HG03280 (cell line): Measurements from ENCODE around the gene GLUL.
A peak's percentile ranks its signal among the peaks of the same experiment; 100 is the strongest.

Source experiments
- ATAC-seq: cut with Tn5 transposase; IDR thresholded peaks from one replicate; pipeline ENCODE4 v1.9.1; 2021; ENCODE audit warnings: mild to moderate bottlenecking, moderate library complexity; ENCODE audit not compliant: unreplicated experiment

GLUL gene

DNA sequence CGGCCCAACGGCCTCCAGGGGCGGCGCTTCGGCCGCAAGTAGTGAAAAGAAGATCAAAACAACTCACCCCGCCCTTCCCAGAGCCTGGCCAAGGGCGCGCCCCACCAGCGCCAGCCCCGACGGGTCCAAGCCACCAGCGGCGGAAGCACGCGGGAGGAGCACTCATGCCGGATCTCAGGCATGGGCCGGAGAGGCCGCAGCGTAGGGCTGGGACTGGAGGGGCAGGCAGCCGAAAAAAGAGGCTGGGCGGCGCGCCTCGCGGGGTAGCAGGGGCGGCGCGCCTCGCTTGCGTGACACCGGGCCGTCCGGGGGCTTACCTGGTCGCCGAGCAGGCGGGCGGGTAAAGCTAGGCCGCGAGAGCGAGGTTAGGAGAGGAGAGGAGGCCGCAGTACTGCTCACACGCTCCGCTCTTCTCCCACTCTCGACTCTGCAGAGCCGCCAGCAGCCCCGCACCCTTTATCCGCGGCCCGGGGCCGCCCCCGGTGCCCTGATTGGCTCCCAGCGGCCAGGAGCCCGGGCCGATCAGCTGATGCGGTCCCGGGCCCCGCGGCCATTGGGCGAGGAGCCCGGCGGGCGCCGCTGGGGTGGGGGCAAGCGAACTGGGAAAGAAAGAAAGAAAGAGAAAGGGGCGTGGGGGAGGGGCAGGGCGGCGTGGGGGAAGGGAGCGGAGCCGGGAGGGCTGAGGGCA lies at the start of gene GLUL:
Gene GLUL, minus strand, starts transcription at position 429 of the 688 bp plus-strand sequence. CDS start 3,053 bp downstream, outside the sequence.
- peak; percentile 75 for ATAC-seq

DNA sequence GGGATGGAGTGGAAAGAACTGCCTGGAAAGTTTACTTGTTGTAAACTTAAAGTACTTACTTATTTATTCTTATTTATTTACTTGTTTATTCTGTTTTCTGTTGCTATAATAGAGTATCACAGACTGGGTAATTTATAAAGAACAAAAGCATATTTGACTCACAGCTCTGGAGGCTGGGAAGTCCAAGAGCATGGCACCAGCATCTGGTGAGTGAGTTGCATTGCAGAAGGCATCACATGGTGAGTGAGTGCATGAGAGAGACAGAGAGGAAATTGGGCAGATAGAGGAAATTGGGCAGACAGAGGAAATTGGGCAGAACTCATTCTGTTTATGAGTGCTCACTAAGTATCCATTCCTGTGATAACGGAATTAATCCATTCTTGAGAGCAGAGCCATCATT lies 46.7 kb upstream of the GLUL start:
- no peak for ATAC-seq

DNA sequence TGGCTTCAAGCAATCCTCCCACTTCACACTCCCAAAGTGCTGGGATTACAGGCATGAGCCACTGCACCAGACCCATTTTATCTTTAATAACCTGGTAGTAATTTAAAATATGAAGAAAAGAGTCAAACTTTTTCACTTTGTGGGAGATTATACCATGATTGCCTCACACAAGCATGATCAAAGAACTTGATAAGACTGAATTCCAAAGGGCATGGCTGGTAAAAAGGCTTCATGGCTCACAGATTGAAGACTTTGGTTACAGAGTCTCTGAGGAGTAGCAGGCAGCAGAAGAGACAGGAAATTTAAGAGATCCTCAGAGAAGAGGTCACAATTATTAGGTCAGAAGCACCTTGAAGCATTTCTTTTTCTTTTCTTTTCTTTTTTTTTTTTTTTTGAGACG lies 42.0 kb upstream of the GLUL start:
- no peak for ATAC-seq

DNA sequence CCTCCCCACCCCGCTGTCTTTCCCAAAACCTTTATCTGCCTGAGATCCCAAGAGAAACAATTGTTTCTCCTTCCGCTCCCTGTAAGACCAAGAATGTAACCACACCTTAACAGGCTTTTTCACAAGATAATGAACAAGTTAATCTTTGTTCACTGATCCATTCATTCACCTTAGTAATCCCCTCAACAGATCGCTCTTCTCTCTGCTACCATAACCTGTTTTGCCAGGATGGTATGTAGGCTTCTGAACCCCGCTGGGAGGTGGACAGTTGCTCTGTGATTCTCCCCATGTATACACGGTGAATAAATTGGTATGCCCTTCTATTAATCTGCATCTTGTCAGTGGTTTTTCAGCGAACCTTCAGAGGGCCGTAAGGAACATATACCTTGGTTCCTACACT lies 39.7 kb upstream of the GLUL start:
- ATAC-seq = no peak

DNA sequence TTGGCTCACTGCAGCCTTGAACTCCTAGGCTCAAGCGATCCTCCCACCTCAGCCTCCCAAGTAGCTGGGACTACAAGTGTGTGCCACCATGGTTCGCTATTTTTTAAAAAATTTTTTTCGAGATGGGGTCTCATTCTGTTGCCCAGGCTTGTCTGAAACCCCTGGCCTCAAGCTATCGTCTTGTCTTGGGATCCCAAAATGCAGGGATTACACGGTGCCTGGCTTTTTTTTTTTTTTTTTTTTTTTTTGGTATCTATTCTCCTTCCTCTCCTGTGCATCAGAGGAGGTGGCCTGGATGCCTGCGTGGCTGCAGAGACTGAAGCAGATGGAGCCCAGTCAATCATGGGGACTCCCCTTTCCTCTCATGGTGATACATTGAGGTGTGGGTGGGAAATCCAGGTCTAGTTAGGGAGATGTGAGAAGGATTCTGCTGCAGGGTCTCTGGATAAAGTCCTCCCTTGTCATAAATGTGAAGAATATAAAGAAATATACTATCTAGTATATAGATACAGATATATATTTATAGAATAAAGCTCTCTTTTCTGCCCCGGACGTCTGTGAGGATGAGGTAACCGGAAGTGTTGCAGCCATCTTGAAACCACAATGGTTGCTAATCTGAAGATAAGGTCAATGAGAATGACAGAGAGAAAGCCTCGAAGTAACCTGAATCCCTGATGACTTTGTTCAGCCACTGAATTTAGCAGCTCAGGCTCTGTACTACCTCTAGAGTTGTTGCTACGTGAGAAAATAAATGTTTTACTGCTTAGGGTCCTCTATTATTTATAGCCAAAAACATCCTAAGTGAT lies 38.9 kb upstream of the GLUL start:
- peak; percentile 33 for ATAC-seq

DNA sequence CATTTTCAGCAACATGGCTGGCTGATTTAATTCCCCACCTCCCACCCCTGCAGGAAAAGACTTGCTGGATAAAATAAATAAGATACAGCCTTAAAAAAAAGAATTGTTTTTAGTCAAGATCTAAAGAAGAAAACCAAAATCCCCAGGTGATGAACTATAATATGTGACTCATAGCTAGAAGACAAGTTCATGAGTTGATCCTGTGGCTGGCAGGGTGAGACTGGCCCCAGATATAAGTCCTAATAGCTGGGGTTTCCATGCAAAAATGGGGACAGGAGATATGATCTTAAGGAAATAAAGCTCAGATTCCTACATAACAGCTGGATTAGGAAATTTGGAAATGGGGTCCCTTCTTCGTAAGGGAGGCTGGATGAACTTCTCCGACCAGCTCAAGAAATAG lies 36.5 kb upstream of the GLUL start:
- no peak for ATAC-seq

DNA sequence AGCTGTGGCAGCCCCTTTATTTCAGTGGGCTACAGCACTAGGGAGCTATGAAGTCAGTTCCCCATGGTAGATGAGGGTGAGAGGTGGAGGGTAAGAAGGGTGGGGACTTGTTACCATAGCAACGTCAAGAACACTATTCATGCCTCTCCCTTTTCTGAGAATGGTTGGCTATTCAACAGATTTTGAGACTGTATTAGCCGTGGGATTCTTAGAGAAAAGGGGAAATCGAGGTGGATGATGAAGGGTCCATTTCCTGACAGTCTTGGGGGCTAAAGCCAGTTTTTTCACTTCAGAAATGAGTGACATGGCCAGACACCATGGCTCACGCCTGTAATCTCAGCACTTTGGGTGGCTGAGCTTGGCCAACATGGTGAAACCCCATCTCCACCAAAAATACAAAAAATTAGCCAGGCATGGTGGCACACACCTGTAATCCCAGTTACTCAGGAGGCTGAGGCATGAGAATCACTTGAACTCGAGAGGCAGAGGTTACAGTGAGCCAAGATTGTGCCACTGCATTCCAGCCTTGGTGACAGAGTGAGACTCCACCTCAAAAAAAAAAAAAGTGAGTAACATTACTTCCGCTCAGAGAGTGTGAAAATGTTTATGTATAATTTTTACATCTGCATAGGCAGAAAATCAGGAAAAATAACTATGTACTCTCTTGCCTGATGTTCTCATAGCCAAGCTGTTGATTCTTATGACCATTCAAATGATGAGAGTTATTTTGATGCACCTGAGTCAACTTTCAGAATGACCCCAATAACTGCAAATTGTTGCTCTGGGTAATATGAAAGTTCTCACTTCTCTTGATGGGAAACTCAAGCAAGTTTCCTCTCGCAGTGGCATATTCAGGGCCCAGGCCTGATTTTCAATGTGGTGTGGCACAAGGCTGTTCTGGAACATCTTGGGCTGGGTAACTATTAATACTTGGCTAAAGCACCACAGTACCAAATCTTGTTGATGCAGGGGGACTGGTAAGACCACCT lies 35.1 kb upstream of the GLUL start:
- ATAC-seq = peak; percentile 67

DNA sequence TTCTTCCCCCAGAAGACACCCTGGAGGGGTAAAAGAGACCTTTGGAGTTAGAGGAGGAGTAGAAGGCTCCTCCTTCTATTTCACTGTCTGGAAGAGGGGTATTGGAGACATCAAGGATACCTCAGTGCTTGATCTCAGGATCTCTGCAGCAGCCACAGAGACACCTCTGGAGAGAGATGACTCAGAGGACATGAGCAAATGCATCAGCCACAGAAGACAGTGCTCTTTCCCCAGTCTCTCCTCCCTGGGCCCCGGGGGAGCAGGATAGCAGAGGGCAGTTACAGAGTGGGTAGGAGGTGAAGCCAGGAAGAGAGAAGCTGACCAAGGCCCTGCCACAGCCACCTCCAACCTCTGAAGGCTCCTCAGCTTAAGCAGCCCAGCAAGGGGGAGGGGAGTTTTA lies 24.2 kb upstream of the GLUL start:
- no peak for ATAC-seq

DNA sequence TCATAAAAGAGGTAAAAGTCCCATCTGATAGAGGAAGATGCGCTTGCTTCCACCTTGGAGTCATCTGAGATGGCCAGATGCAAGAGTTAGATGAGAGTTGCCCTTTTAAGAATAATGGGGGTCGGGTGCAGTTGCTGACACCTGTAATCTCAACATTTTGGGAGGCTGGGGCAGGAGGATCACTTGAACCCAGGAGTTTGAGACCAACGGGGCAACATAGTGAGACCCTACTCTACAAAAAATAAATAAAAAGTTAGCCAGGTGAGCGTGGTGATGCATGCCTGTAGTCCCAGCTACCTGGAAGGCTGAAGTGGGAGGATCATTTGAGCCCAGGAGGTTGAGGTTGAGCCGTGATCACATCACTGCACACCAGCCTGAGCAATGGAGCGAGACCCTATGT lies 22.4 kb upstream of the GLUL start:
- ATAC-seq = no peak

DNA sequence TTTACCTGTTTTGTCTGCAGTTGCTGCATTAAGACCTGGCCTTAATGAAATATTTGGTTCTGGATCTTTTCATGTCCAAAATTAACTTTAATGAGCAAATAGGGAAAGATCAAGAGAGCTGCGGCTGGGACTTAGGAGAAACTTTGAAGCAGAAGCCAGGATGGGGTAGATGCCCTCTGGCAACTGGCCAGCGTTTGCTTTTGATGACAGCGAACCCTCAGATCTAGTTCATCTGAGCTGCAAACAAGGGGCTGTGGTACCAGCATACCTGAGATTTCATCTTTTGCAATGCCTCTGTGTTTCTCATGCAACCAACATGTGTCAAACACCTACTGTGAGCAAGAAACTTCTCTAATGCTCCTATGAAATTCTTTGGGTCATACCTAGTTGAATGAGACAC lies 21.9 kb upstream of the GLUL start:
- ATAC-seq = no peak

DNA sequence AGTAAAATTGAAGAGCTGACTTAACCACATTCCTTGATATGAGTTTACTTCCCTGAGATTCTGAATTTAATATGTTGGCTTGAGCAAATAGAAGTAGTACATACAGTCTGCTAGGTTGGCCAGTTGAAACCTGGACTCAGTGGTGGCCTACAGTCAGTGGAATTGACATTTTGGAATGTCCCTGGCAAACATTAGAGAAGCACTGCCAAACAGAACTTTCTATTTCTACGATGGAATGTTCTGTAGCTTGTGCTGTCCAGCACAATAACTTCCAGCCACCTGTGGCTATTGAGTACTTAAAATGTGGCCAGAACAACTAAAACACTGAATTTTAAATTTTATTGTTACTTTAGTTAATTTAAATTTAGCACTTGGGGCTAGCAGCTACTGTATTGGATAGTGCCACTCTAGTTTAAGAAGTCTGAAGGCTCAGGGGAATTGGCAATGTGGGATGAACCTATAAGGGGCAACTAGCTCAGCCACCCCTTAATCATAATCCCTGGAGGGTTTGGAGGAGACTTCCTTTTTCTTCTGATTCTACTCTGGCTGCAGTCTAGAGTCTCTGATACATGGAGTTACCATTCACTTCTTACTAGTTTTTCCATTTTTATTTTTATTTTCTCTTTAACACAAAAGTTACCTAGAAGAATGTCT lies 19.2 kb upstream of the GLUL start:
- ATAC-seq = no peak

DNA sequence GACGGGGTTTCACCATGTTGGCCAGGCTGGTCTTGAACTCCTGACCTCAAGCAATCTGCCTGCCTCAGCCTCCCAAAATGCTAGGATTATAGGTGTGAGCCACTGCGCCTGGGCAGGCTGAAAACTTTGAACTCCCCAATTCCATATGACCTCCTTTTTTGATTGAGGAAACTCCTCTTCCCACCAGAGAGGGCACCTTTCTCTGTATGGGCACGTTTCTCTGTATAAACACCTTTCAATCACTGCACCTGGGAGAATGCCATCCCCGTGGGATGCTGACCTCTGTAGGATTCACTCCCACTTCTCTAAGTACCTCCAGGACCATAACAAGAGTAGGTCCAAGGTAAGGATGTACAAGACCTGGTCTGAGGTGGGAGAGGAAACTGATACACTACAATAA lies 18.5 kb upstream of the GLUL start:
- no peak for ATAC-seq

DNA sequence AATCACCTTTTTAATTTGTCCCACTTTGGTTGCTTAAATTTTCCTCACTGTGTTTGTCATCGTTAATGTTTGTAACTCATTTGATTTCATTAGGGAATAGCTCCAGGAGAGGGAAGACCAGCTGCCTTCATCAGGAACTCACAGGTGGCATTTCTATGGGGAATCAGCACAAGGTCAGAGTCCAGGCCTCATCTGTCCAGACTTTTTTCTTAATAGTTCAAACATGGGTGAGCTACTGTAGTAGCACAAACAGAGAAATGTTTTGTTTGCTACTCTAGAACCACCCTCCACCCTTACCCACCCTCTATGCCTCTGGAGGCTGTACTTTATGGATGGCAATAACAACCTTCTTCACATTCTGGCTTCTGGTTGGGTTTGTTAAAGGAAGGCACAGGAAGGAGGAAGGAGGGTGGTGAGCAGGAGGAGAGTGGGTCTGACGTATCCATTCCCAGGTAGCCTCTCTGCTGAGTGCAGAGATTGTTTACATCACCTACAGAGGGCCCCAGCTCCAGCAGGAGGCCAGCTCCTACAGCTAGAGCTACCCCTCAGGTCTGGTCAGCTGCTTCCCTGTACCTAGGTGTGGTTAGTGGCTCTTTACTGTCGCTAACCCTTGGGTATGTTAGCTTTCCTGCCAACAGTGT lies 17.0 kb upstream of the GLUL start:
- ATAC-seq = no peak

DNA sequence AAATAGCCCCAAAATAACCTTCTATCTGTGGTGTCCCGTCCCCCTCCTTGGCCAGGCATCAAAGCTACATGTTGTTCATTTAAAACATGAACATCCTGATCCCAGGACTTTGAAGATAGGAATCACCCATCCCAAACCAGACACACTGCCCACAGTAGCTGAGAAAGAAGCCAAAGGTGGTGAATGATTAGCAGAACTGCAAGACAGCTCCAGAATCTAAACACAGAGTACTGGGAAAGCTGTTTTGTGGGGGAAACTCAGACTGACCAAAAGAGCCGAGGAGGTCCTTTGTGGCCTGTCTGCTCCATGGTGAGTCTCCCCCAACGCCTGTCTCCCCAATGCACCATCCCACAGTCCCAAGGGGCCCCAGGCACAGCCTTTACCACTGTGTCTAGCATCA lies 16.1 kb upstream of the GLUL start:
- no peak for ATAC-seq

DNA sequence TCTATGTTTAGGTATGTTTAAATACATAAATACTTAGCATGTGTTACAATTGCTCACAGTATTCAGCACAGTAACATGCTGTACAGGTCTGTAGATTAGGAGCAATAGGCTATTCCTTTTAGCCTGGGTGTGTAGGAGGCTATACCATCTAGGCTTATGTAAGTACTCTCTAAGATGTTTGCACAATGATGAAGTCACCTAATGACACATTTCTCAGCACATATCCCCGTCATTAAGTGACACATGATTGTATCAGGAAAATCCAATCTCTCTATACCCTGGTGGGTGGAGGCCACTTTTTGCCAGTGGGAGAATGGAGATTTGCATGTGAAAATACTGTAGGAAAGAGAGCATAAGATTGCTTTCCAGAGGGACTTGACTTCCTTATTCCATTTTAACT lies 14.4 kb upstream of the GLUL start:
- ATAC-seq = no peak

DNA sequence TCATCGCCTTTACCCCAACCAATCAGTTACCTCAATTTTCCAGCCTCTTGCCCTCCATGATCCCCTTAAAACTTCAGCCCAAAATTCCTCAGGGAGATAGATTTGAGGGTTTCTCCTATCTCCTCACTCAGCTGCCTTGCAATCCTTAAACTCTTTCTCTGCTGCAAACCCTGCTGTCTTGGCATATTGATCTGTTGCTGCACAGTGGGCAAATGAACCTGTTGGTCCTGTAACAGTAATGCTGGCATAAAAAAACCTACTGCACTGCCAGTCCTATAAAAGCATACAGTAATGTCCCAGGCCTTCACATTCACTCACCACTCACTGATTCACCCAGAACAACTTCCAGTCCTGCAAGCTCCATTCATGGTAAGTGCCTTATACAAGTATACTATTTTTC lies 14.0 kb upstream of the GLUL start:
- ATAC-seq = no peak

DNA sequence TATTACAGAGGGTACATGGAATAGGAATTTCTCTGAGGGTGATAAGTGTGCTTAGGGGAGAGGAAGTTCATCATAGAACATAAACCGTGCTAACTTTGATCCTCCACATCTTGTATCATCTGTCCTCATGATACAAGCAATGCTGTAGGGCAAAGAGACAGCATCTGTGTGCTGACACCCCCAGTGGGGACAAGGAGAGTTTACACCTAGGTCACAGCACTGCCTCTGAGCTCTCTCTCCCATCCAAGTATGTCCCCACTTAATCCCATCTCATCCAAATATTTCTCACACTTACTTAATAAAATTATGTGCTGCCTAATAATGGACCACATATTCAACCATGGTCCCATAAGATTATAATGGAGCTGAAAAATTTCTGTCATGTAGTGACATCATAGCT lies 13.2 kb upstream of the GLUL start:
- ATAC-seq = no peak

DNA sequence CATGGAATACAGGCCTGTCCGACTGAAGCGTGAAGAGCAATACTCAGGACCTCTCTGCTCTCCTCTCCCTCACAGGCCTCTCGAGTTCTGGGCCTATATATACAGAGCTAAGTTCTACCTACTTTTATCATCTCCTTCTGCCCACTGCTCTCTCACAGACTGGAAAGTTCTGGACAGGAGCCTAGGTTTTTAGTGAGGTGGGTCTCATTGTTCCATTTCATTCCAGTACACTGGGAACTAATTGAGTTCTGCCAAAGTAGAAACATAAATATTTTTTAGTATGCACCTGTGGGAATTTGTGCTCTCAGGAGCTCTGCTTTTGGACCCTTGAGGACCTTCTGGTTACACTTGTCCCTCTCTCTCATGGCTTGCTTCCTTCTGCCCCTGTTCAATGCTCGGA lies 9.0 kb upstream of the GLUL start, which contains the start of gene TEDDM1:
Gene TEDDM1, minus strand, starts transcription at position 101 of the 400 bp plus-strand sequence. CDS start 182 bp downstream, outside the sequence.
- no peak for ATAC-seq

DNA sequence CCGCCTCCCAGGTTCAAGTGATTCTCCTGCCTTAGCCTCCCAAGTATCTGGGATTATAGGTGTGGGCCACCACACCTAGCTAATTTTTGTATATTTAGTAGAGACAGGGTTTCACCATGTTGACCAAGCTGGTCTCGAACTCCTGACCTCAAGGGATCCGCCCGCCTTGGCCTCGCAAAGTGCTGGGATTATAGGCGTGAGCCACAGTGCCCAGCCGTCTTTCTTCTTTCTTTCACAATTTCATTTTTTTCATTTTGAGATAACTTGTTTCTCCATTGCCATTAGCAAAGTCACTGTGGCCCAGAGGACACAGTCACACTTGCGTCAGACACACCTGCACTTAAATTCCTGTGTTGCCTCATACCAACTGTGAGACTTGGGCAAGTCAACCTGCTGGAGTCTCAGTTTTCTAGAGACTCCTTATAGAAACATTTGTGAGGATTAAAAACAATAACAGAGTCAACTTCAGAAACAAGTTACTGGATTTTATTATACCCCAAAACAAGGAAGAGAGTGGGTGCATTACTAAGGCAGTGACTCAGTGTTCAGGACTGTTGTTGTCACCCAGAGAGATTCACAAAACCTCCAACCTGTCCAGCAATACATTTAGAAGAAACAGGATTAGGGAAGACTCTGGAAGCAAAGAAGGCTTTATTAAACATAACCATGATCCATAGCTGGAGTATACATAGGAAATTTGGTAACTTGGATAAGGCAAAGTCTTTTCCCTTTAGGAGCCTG lies 6.2 kb upstream of the GLUL start:
- no peak for ATAC-seq

DNA sequence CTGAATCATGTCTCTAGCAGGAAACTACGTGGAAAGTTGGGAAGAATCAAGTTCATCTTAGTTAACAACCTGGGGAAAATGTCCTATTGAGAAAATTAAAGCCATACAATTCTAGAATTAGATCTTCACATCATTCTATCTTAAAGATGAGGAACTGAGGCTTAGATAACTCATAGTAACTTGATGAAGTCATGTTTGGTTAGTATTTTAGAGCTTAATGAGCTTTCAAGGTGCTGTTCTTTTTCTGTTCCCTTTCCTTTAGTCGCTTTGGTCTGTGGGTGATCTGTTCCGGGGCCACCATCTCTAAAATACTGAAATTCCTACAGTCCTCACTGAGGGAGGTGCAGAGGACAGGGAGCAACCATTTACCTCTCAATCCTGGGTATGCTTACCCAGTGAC lies 4.3 kb upstream of the GLUL start:
- no peak for ATAC-seq
